H9 (cell line): ENCODE results near the gene EPHA10. TPM values are rescaled to one million over a fixed set of nuclear protein-coding genes. Genes with fewer than 3 reads are reported as not detected.

ENCODE experiments used
- DNase-seq: peaks from one replicate; pipeline ENCODE4 v3.0.0-alpha.2; 2017
- H2AFZ ChIP-seq: one replicate; pipeline ENCODE4 v1.6.1; 2013; ENCODE audit warnings: mild to moderate bottlenecking, low read length, control low read depth, moderate library complexity
- H2AK5ac ChIP-seq: 2 replicates; pipeline ENCODE4 v1.6.1; 2013; ENCODE audit warnings: low read length, control low read depth, mixed read lengths; ENCODE audit not compliant: insufficient read length
- H2BK120ac ChIP-seq: one replicate; pipeline ENCODE4 v1.6.1; 2013; ENCODE audit warnings: low read depth, mild to moderate bottlenecking, low read length, control low read depth, inconsistent platforms; ENCODE audit not compliant: poor library complexity, severe bottlenecking
- H2BK12ac ChIP-seq: 2 replicates; pipeline ENCODE4 v1.6.1; 2013; ENCODE audit warnings: low read length, control low read depth, mixed read lengths, low read depth; ENCODE audit not compliant: insufficient read length
- H2BK15ac ChIP-seq: 2 replicates; pipeline ENCODE4 v1.6.1; 2013; ENCODE audit warnings: low read depth, low read length, control low read depth
- H2BK20ac ChIP-seq: one replicate; pipeline ENCODE4 v1.6.1; 2013; ENCODE audit warnings: low read depth, mild to moderate bottlenecking, low read length, control low read depth, inconsistent platforms; ENCODE audit not compliant: poor library complexity, severe bottlenecking
- H2BK5ac ChIP-seq: 2 replicates; pipeline ENCODE4 v1.6.1; 2013; ENCODE audit warnings: low read length, control low read depth, mixed read lengths; ENCODE audit not compliant: insufficient read length
- H3K14ac ChIP-seq: 2 replicates; pipeline ENCODE4 v1.6.1; 2013; ENCODE audit warnings: low read length, control low read depth; ENCODE audit not compliant: insufficient read depth
- H3K18ac ChIP-seq: 2 replicates; pipeline ENCODE4 v1.6.1; 2013; ENCODE audit warnings: low read depth, mild to moderate bottlenecking, mixed read lengths, low read length, control low read depth; ENCODE audit not compliant: insufficient read length
- H3K23ac ChIP-seq: 2 replicates; pipeline ENCODE4 v1.6.1; 2013; ENCODE audit warnings: low read length, control low read depth, mixed read lengths, low read depth; ENCODE audit not compliant: insufficient read length
- H3K23me2 ChIP-seq: 2 replicates; pipeline ENCODE4 v1.6.1; 2013; ENCODE audit warnings: low read depth, mild to moderate bottlenecking, mixed read lengths, low read length, control low read depth; ENCODE audit not compliant: insufficient read length, poor library complexity, severe bottlenecking
- H3K27ac ChIP-seq: 2 replicates; pipeline ENCODE4 v1.5.1; 2013; ENCODE audit warnings: low read length, control low read depth, mixed read lengths, low read depth; ENCODE audit not compliant: insufficient read length
- H3K27me3 ChIP-seq: 2 replicates; pipeline ENCODE4 v1.6.1; 2013; ENCODE audit warnings: low read length, control low read depth, inconsistent platforms; ENCODE audit not compliant: insufficient read depth
- H3K4ac ChIP-seq: 2 replicates; pipeline ENCODE4 v1.6.1; 2013; ENCODE audit warnings: low read depth, mild to moderate bottlenecking, control low read depth, inconsistent platforms, low read length, moderate library complexity
- H3K4me1 ChIP-seq: 2 replicates; pipeline ENCODE4 v1.6.1; 2013; ENCODE audit warnings: low read length, control low read depth, inconsistent platforms; ENCODE audit not compliant: insufficient read depth
- H3K4me2 ChIP-seq: 2 replicates; pipeline ENCODE4 v1.6.1; 2013; ENCODE audit warnings: low read length, control low read depth, mixed read lengths; ENCODE audit not compliant: insufficient read length, insufficient read depth
- H3K56ac ChIP-seq: 2 replicates; pipeline ENCODE4 v1.6.1; 2013; ENCODE audit warnings: low read depth, mild to moderate bottlenecking, mixed read lengths, low read length, control low read depth; ENCODE audit not compliant: insufficient read length
- H3K79me1 ChIP-seq: 2 replicates; pipeline ENCODE4 v1.6.1; 2013; ENCODE audit warnings: low read depth, mild to moderate bottlenecking, moderate library complexity, low read length, control low read depth, inconsistent platforms; ENCODE audit not compliant: insufficient read depth, poor library complexity, severe bottlenecking
- H3K79me2 ChIP-seq: 2 replicates; pipeline ENCODE4 v1.6.1; 2013; ENCODE audit warnings: low read length, control low read depth, inconsistent platforms; ENCODE audit not compliant: insufficient read depth
- H3K9ac ChIP-seq: 2 replicates; pipeline ENCODE4 v1.6.1; 2013; ENCODE audit warnings: low read length, control low read depth, mixed read lengths; ENCODE audit not compliant: insufficient read length; ENCODE audit errors: extremely low read depth
- H3K9me3 ChIP-seq: one replicate; pipeline ENCODE4 v1.6.1; 2013; ENCODE audit warnings: low read depth, low read length, inconsistent platforms; ENCODE audit not compliant: control insufficient read depth
- H3T11ph ChIP-seq: one replicate; pipeline ENCODE4 v1.6.1; 2013; ENCODE audit warnings: mild to moderate bottlenecking, low read length, control low read depth, inconsistent platforms
- H4K20me1 ChIP-seq: one replicate; pipeline ENCODE4 v1.6.1; 2013; ENCODE audit not compliant: control insufficient read depth, insufficient read length, insufficient read depth
- H4K5ac ChIP-seq: 2 replicates; pipeline ENCODE4 v1.6.1; 2013; ENCODE audit warnings: low read depth, mild to moderate bottlenecking, mixed read lengths, low read length, control low read depth; ENCODE audit not compliant: insufficient read length
- H4K8ac ChIP-seq: replicated peaks from 2 replicates; pipeline ENCODE4 v1.6.1; 2013; ENCODE audit warnings: low read length, control low read depth, mixed read lengths, low read depth; ENCODE audit not compliant: insufficient read length
- H4K91ac ChIP-seq: 2 replicates; pipeline ENCODE4 v1.6.1; 2013; ENCODE audit warnings: low read depth, mild to moderate bottlenecking, moderate library complexity, mixed read lengths, low read length, control low read depth; ENCODE audit not compliant: insufficient read length
- H3K27ac Mint-ChIP-seq, 3 experiments: 2 replicates in 2 of 3; 3 replicates in 1 of 3; pipeline ENCODE4 v1.8.0; 2020 to 2021; ENCODE audit warnings: mixed read lengths in 3 of 3, mild to moderate bottlenecking in 1 of 3, moderate library complexity in 1 of 3
- H3K27me3 Mint-ChIP-seq: 2 replicates; pipeline ENCODE4 v1.8.0; 2021; ENCODE audit warnings: low read depth, mild to moderate bottlenecking, moderate library complexity, mixed read lengths
- H3K36me3 Mint-ChIP-seq, 3 experiments: 2 replicates in 2 of 3; 3 replicates in 1 of 3; pipeline ENCODE4 v1.8.0; 2020 to 2021; ENCODE audit warnings: low read depth in 3 of 3, mixed read lengths in 3 of 3; ENCODE audit not compliant: insufficient read depth in 1 of 3
- H3K4me1 Mint-ChIP-seq, 2 experiments: 2 replicates each; pipeline ENCODE4 v1.8.0; 2020; ENCODE audit warnings: mixed read lengths in 2 of 2
- H3K4me3 Mint-ChIP-seq, 2 experiments: 2 replicates in 1 of 2; 3 replicates in 1 of 2; pipeline ENCODE4 v1.8.0; 2020 to 2021; ENCODE audit warnings: mild to moderate bottlenecking in 2 of 2, mixed read lengths in 2 of 2, moderate library complexity in 1 of 2
- H3K9me3 Mint-ChIP-seq, 2 experiments: 2 replicates in 1 of 2; 3 replicates in 1 of 2; pipeline ENCODE4 v1.8.0; 2020; ENCODE audit warnings: mild to moderate bottlenecking in 2 of 2, mixed read lengths in 2 of 2, moderate library complexity in 1 of 2
- WGBS: extraction: QIAGEN DNeasy Blood & Tissue Kit; methylation state at CpG from one replicate; pipeline ENCODE4 v1.1.7; 2013; ENCODE audit warnings: missing lambda C conversion rate, low lambda C conversion rate, mixed read lengths; ENCODE audit not compliant: insufficient read length; ENCODE audit errors: extremely low coverage; 5-methylcytosine and 5-hydroxymethylcytosine counted together
- total RNA-seq: library from RNA; stranded (reverse); gene quantifications from 2 replicates; pipeline ENCODE4 v1.2.1, GENCODE V29; 2021
- TF ChIP-seq, protein P1 (sequence below): fragments of 200-600 bp; sonication (generic); conservative IDR thresholded peaks from 3 replicates; pipeline ENCODE4 v1.8.0; 2021; ENCODE audit warnings: antibody characterized with exemption, mild to moderate bottlenecking

The EPHA10 gene
- total RNA-seq, 1 experiment from 2014 or later = 0.96 TPM

DNA sequence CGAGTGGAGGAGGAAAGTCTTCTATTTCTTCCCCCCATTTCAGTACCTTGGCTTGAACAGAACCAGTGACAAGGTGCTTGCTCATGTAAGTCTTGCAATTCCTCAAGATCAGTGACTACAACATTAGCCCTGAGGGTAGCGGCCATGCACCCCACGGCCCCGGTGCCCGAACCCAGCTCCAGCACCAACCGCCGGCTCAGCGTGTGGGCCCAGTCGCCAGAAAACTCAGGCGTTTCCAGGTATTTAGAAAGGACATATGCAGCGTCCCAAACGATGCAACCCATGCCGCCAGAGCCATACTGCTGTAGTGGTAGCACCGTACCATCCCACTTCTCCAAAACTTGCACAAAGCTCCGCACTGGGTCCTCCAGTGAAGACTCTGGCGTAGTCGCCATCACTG, 17.6 kb upstream of the EPHA10 start:
- no peaks in the 10 kb centered on the region for H3K36me3 Mint-ChIP-seq
- no peaks in the 10 kb centered on the region for H3K79me2 ChIP-seq
- no peak overlapping the region for H3K4me2 ChIP-seq
- no peak overlapping the region for H3K18ac ChIP-seq
- H3K4me1 Mint-ChIP-seq = no peaks in the 10 kb centered on the region
- no peaks in the 10 kb centered on the region for H3K4me1 ChIP-seq
- H2AFZ ChIP-seq = no peak overlapping the region
- no peak overlapping the region for H4K91ac ChIP-seq
- no peak overlapping the region for H3K27ac ChIP-seq
- peaks cover 0 to 2% of the 10 kb centered on the region in 2 experiments; a peak in 3 of 5 replicates for H3K9me3 Mint-ChIP-seq
- H2BK5ac ChIP-seq = no peak overlapping the region
- DNase-seq = no peak
- H3K79me1 ChIP-seq = no peaks in the 10 kb centered on the region
- WGBS = no CpG with 5 or more reads among the region's 17 CpGs
- H2BK20ac ChIP-seq = no peak overlapping the region
- no peak overlapping the region for H3K9ac ChIP-seq
- H3K4me3 Mint-ChIP-seq = no peak overlapping the region
- H3K56ac ChIP-seq = no peak overlapping the region
- no peaks in the 10 kb centered on the region for H3K9me3 ChIP-seq
- H3K23me2 ChIP-seq = no peaks in the 10 kb centered on the region
- no peak overlapping the region for H3K4ac ChIP-seq
- H2BK12ac ChIP-seq = no peak overlapping the region
- no peak overlapping the region for H3K23ac ChIP-seq
- no peak overlapping the region for H2BK120ac ChIP-seq
- no peak overlapping the region for H4K5ac ChIP-seq
- H3K27ac Mint-ChIP-seq = no peak overlapping the region
- H2AK5ac ChIP-seq = no peak overlapping the region
- no peak overlapping the region; the same call in 1 of the 2 replicates for H3K14ac ChIP-seq
- H2BK15ac ChIP-seq = no peak overlapping the region
- peaks cover 2% of the 10 kb centered on the region for H3K27me3 ChIP-seq
- peaks cover 39% of the 10 kb centered on the region for H3K27me3 Mint-ChIP-seq
- no peak overlapping the region for H3T11ph ChIP-seq
- H4K8ac ChIP-seq = no peak overlapping the region
- no peaks in the 10 kb centered on the region for H4K20me1 ChIP-seq
- TF ChIP-seq, protein P1, sequence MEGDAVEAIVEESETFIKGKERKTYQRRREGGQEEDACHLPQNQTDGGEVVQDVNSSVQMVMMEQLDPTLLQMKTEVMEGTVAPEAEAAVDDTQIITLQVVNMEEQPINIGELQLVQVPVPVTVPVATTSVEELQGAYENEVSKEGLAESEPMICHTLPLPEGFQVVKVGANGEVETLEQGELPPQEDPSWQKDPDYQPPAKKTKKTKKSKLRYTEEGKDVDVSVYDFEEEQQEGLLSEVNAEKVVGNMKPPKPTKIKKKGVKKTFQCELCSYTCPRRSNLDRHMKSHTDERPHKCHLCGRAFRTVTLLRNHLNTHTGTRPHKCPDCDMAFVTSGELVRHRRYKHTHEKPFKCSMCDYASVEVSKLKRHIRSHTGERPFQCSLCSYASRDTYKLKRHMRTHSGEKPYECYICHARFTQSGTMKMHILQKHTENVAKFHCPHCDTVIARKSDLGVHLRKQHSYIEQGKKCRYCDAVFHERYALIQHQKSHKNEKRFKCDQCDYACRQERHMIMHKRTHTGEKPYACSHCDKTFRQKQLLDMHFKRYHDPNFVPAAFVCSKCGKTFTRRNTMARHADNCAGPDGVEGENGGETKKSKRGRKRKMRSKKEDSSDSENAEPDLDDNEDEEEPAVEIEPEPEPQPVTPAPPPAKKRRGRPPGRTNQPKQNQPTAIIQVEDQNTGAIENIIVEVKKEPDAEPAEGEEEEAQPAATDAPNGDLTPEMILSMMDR = no peak
